Measurements from ENCODE around the gene SOX5.

- TF ChIP-seq CTCF (IDR thresholded peaks at IDR 0.05) (no peak), EZH2 (IDR thresholded peaks at IDR 0.05; ENCODE audit: borderline replicate concordance, insufficient read depth, low read depth, low read length, poor library complexity, severe bottlenecking) (no peak)
These were observed 384.9 kb downstream of the SOX5 start for GRCh38 chr12:23564451-23565152.

All from B cell (primary cell).